Measurements from ENCODE around the gene VAV2. TPM values are rescaled to one million over a fixed set of nuclear protein-coding genes. Genes with fewer than 3 reads are reported as not detected.

Gene VAV2
- total and polyA plus RNA-seq, 12 donors: 2.9 to 7.1 (median 5.0) TPM

DNA sequence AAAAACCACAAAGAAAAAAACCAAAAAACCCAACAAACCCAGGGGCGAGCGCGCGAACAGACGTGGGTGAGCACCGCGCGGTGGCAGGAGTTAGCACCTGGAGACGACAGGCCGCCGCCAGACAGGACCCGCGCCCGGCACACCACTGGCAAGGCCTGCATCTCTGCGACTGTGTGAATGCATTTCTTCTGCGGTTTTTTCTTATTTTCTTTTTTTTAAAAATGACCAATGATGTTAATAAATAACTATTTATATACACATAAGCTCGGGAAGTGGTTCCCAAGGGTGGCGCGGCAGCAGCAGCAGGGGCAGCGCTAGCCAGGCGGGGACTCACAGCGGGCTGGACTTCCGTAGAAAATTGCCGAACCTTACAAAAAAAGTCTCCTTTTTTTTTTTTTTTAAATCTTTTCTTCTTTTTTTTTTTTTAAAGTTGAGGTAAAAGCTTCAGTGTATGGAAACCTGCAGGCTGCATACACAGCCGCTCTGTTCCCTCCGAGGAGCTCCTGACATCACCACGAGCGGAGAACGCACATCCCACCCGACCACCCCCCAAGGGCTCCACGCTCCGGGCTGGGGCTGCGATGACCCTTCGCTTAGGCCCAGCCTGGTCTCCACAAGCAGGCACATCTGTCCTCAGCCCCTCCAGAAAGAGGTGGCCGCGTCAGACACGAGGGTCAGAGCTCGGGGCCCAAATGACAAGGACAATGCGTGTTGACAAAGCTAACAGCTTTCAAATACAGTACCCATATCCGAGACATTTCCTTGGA, 40.5 kb upstream of the VAV2 start:
- 94 to 96% methylated on average over 40 of the region's 40 CpGs for WGBS, 2 donors
- ATAC-seq: no peak
- Histone ChIP-seq H3K27me3 (no peaks in the 10 kb centered on the region), H3K27ac (no peak overlapping the region), H3K9me3 (peaks cover 0 to 10% (median 1%) of the 10 kb centered on the region in 11 donors), H3K4me3 (no peak overlapping the region), H3K36me3 (peaks cover 0 to 92% (median 58%) of the 10 kb centered on the region in 9 donors), H3K4me1 (no peaks in the 10 kb centered on the region)
- no peak for DNase-seq
- intact Hi-C loops (cut with DNase I): no loop called here
- TF ChIP-seq, protein P1, sequence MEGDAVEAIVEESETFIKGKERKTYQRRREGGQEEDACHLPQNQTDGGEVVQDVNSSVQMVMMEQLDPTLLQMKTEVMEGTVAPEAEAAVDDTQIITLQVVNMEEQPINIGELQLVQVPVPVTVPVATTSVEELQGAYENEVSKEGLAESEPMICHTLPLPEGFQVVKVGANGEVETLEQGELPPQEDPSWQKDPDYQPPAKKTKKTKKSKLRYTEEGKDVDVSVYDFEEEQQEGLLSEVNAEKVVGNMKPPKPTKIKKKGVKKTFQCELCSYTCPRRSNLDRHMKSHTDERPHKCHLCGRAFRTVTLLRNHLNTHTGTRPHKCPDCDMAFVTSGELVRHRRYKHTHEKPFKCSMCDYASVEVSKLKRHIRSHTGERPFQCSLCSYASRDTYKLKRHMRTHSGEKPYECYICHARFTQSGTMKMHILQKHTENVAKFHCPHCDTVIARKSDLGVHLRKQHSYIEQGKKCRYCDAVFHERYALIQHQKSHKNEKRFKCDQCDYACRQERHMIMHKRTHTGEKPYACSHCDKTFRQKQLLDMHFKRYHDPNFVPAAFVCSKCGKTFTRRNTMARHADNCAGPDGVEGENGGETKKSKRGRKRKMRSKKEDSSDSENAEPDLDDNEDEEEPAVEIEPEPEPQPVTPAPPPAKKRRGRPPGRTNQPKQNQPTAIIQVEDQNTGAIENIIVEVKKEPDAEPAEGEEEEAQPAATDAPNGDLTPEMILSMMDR (IDR thresholded peaks at IDR 0.05): no peak

- no peak for ATAC-seq
- Histone ChIP-seq H3K27me3 (no peaks in the 10 kb centered on the region), H3K9me3 (peaks cover 0 to 2% (median 0%) of the 10 kb centered on the region in 11 donors), H3K36me3 (peaks cover 0 to 84% (median 56%) of the 10 kb centered on the region in 9 donors), H3K27ac (no peak overlapping the region), H3K4me1 (peaks cover 0 to under 1% (median 0%) of the 10 kb centered on the region in 9 donors), H3K4me3 (no peak overlapping the region)
- no peak for DNase-seq
- 86 to 88% methylated on average over 14 of the region's 14 CpGs for WGBS, 2 donors
- intact Hi-C loops (cut with DNase I): no loop called here
- TF ChIP-seq, protein P1 (IDR thresholded peaks at IDR 0.05): no peak
Observed at GRCh38 chr9:134031783-134032182, 39.7 kb upstream of the VAV2 start.

DNA sequence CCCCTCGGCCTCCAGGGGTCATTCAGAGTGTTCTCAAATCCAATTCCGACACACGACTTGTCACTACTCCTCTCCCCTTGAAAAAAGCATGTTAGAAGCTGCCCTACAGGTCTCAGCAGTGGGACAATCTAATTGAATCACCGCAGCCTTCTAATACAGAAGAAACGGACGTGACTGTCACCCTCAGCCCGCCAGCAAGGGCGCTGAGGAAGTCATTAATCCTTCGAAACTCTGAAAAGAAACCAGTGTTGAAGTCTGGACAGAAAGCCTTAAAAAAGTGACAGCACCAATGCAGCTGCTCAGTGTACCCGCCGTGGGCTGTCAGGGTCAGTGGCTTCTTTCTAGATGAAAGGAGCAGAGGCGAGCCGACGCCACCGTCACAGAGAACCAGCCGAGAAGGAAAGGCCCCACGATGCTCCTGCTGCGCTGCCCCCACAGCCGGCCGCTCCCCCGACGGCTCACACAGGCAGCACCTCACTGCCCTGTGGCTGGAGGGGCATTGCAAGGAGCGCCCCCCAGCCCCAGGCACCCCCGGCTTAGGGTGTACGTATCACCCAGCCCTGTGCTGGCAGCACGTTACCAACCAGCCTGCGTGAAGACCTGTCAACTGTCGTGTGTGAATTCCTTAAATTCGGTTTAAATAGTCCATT, 38.8 kb upstream of the VAV2 start:
- TF ChIP-seq, protein P1 (IDR thresholded peaks at IDR 0.05): no peak
- no peaks in the 10 kb centered on the region for H3K27me3 ChIP-seq
- no peak overlapping the region for H3K4me3 ChIP-seq
- H3K9me3 ChIP-seq: no peaks in the 10 kb centered on the region
- DNase-seq (no peak), ATAC-seq (no peak)
- intact Hi-C loops (cut with DNase I): no loop called here
- peaks cover 0 to 75% (median 48%) of the 10 kb centered on the region in 9 donors for H3K36me3 ChIP-seq
- 91 to 92% methylated on average over 29 of the region's 29 CpGs for WGBS, 2 donors
- H3K4me1 ChIP-seq: peaks cover 1 to 9% (median 6%) of the 10 kb centered on the region in 9 donors
- H3K27ac ChIP-seq: no peak overlapping the region

- DNase-seq: no peak
- WGBS, 2 donors: 89 to 94% methylated on average over 21 of the region's 21 CpGs
- Histone ChIP-seq H3K27me3 (no peaks in the 10 kb centered on the region), H3K4me1 (peaks cover 3 to 14% (median 9%) of the 10 kb centered on the region in 9 donors), H3K27ac (no peak overlapping the region), H3K36me3 (peaks cover 0 to 61% (median 34%) of the 10 kb centered on the region in 9 donors), H3K4me3 (no peak overlapping the region), H3K9me3 (no peaks in the 10 kb centered on the region)
- no peak for ATAC-seq
- TF ChIP-seq, protein P1 (IDR thresholded peaks at IDR 0.05): no peak
- intact Hi-C loops (cut with DNase I): loop anchor here in 3 of 10 donors (5.0 to 10.0 kb wide), 3 partner anchors 38 to 108 kb away; partner anchors contain the start of genes BRD3 (in 3 of the 3) and WDR5 (in 2 of the 3)
Observed at GRCh38 chr9:134029248-134030226, 37.4 kb upstream of the VAV2 start.
